Measurements from ENCODE around the gene SPSB2.

GRCh38 chr12:6914246-6914946, 41.3 kb upstream of the SPSB2 start, which contains the start of gene ENO2:
- TF ChIP-seq POLR2AphosphoS5 (IDR thresholded peaks at IDR 0.05): no peak
- TF ChIP-seq CTCF (IDR thresholded peaks at IDR 0.05): no peak
- TF ChIP-seq POLR2A (IDR thresholded peaks at IDR 0.05): no peak
- no peak for TF ChIP-seq EP300 (IDR thresholded peaks at IDR 0.05)

Data from suprapubic skin (tissue), 4 donors.